Erythroblast (primary cell): ENCODE measurements around the gene CSNK2A3.

Source experiments
- GATA1 ChIP-seq: IDR thresholded peaks from 2 replicates; pipeline ENCODE4 v1.6.1; 2011; ENCODE audit warnings: low read depth, mild to moderate bottlenecking, control low read depth, low read length, moderate library complexity
- POLR2A ChIP-seq: IDR thresholded peaks from 2 replicates; pipeline ENCODE4 v1.6.1; 2011; ENCODE audit warnings: mild to moderate bottlenecking, low read length

DNA sequence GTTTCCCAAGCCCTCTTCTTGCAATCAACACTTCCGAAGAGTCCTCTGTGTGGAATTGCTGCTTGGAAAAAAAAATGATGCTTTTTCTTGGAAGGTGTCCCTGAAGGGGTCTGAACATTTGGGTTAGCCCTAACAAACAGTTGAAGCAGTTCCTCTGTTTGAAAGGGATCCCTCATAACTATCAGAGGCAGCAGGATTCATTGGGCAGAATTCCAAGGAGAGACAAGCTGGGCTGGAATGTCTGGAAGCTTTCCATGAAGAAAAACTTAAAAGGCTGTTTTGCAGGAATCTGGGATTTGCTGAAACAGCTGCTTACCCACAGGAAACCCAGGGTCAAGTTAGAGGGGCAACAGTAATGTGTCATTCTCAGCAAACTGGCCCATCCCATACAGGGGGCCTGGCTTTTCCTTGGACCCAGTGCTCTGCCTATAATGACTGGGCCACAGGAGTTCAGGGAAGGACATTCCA lies 3.1 kb downstream of the CSNK2A3 start:
- TF ChIP-seq POLR2A = no peak
- no peak for TF ChIP-seq GATA1
